GM13976 (cell line): ENCODE data around the gene DLGAP4.
"Not testable (repeated sequence)": the region's sequence is repeated elsewhere in the genome, so short reads cannot be mapped to it uniquely, and the experiment has no call there.

Experiments used
- DNase-seq: peaks from one replicate; pipeline ENCODE4 v3.0.0; 2012; ENCODE audit warnings: low spot score
- in situ Hi-C: fragments of 300-500 bp; cut with MboI; formaldehyde crosslinking; loops from one replicate; pipeline ENCODE4 v1.12.0; 2022; ENCODE audit warnings: low sequenced_read_pairs, mixed read lengths, inconsistent platforms; ENCODE audit not compliant: unreplicated experiment
- TF ChIP-seq, protein P1 (sequence below): IDR thresholded peaks from 2 replicates; pipeline ENCODE4 v1.5.1; 2012; ENCODE audit warnings: borderline replicate concordance, mild to moderate bottlenecking; ENCODE audit not compliant: insufficient read depth; ENCODE audit errors: extremely low read depth, missing control alignments, control extremely low read depth

Gene DLGAP4

GRCh38 chr20:36471885-36472636 is 165.9 kb downstream of the DLGAP4 start:
- no peak for DNase-seq

DNA sequence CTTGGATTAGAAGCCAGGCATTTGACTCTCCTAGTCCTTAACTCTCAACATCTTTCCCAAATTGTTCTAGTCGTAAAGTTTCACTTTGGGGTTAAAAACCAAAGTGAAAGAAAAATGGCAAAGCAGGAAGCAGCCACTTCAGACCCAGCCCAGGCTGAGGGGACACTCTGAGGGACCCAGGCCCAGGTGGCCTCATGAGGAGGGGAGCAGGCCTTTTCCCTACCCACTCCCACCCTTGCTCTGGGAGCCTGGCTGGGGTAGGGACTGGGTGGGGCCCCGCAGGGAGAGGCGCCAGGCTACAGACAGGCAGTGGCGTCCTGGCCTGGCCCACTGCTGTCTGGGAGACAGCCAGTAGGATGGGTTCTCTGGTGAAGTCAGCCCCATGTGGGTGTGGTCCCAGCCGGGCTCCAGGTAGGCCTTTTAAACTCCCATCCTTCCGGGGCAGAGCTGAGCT is 166.5 kb downstream of the DLGAP4 start:
- TF ChIP-seq, protein P1, sequence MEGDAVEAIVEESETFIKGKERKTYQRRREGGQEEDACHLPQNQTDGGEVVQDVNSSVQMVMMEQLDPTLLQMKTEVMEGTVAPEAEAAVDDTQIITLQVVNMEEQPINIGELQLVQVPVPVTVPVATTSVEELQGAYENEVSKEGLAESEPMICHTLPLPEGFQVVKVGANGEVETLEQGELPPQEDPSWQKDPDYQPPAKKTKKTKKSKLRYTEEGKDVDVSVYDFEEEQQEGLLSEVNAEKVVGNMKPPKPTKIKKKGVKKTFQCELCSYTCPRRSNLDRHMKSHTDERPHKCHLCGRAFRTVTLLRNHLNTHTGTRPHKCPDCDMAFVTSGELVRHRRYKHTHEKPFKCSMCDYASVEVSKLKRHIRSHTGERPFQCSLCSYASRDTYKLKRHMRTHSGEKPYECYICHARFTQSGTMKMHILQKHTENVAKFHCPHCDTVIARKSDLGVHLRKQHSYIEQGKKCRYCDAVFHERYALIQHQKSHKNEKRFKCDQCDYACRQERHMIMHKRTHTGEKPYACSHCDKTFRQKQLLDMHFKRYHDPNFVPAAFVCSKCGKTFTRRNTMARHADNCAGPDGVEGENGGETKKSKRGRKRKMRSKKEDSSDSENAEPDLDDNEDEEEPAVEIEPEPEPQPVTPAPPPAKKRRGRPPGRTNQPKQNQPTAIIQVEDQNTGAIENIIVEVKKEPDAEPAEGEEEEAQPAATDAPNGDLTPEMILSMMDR, result no peak
- in situ Hi-C loops, result no loop called here
- DNase-seq, result no peak

More at GRCh38 chr20:36471885-36472636, 165.9 kb downstream of the DLGAP4 start:
- in situ Hi-C loops, result no loop called here
- TF ChIP-seq, protein P1, result no peak

DNA sequence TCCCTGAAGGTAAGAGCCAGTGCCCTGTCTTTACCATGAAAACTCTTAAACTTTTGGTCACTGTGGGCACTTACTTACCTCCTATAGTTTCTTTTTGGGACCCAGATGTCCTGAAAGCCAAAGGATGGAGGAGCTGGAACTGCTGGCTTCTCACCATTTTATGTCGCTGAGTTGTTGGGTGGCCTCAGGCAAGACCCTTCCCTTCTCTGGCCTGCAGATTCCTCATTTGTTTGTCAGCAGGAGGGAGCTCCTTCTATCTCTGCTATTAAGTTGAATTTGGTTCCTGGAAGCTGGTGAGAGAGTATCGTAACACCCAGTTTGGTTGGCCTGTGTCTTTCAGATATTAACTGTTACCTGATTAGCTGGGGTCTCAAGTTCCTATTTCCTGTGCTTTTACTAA is 167.0 kb downstream of the DLGAP4 start:
- DNase-seq, result no peak
- in situ Hi-C loops, result no loop called here
- TF ChIP-seq, protein P1, result no peak

DNA sequence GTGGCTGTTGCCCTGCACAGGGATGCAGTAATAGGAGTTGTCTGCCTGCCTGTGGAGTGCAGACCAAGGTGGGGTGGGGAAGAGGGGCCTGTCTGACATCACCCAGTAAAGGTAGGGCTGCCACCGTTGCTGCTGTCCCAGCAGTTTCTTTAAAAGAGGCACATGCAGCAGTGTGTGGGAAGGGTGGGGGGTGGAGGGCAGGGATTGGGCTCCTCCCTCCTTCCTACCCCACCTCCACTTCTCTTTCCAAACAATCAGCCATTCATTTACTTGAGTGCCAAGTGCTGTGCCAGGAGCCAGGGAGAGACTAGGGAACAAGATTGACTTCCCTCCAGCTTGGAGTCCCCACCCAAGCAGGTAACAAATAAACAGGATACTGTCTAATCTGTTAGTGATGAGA is 168.4 kb downstream of the DLGAP4 start:
- TF ChIP-seq, protein P1, result no peak
- in situ Hi-C loops, result no loop called here

DNA sequence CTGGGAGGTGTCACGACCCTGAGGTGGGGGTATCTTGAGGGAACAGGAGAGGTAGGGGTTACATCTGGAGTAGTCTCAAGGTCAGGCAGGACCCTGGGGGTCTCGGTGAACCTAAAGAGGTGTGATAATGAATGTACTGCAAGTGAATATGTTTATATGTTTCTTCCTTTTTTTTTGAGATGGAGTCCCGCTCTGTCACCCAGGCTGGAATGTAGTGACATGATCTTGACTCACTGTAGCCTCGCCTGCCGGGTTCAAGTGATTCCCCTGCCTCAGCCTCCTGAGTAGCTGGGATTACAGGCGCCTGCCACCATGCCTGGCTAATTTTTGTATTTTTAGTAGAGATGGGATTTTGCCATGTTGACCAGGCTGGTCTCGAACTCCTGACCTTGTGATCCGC is 168.9 kb downstream of the DLGAP4 start:
- in situ Hi-C loops, DNase-seq: not testable (repeated sequence)

More for the DNA sequence above, 168.4 kb downstream of the DLGAP4 start:
- DNase-seq, result no peak

- in situ Hi-C loops, result no loop called here
- no peak for DNase-seq
- TF ChIP-seq, protein P1, result no peak
Observed at GRCh38 chr20:36477475-36477874, 171.3 kb downstream of the DLGAP4 start.

GRCh38 chr20:36478137-36478905 is 172.2 kb downstream of the DLGAP4 start:
- in situ Hi-C loops, result no loop called here
- TF ChIP-seq, protein P1, result no peak
- no peak for DNase-seq
